ENCODE data around the gene AGAP1.

The AGAP1 gene

GRCh38 chr2:235676536-235676799 is 182.6 kb downstream of the AGAP1 start:
- no peaks in the 10 kb centered on the region for H3K27me3 ChIP-seq (replicated peaks)
- no peak overlapping the region for H3K4me3 ChIP-seq (ENCODE audit: low read depth, low read length)
- no peak for TF ChIP-seq CTCF (IDR thresholded peaks at IDR 0.05; ENCODE audit: low read depth, low read length, missing control alignments)
- H3K27ac ChIP-seq = no peak overlapping the region
- no peak for DNase-seq
- no peaks in the 10 kb centered on the region for H3K36me3 ChIP-seq (replicated peaks)
- in situ Hi-C loops (cut with HindIII; ENCODE audit: low pct_ligation_motif_present, low sequenced_read_pairs) = no loop called here

- DNase-seq = no peak
- Histone ChIP-seq H3K27me3 (replicated peaks) (no peaks in the 10 kb centered on the region), H3K36me3 (replicated peaks) (no peaks in the 10 kb centered on the region), H3K27ac (no peak overlapping the region), H3K4me3 (ENCODE audit: low read depth, low read length) (no peak overlapping the region)
- in situ Hi-C loops (cut with HindIII; ENCODE audit: low pct_ligation_motif_present, low sequenced_read_pairs) = no loop called here
- no peak for TF ChIP-seq CTCF (IDR thresholded peaks at IDR 0.05; ENCODE audit: low read depth, low read length, missing control alignments)
Measured at GRCh38 chr2:235677276-235677788, 183.5 kb downstream of the AGAP1 start.

- no peak for DNase-seq
- TF ChIP-seq CTCF (IDR thresholded peaks at IDR 0.05; ENCODE audit: low read depth, low read length, missing control alignments) = no peak
- in situ Hi-C loops (cut with HindIII; ENCODE audit: low pct_ligation_motif_present, low sequenced_read_pairs) = no loop called here
- H3K27me3 ChIP-seq (replicated peaks) = no peaks in the 10 kb centered on the region
- H3K36me3 ChIP-seq (replicated peaks) = no peaks in the 10 kb centered on the region
- no peak overlapping the region for H3K4me3 ChIP-seq (ENCODE audit: low read depth, low read length)
- no peak overlapping the region for H3K27ac ChIP-seq
Measured at GRCh38 chr2:235677937-235678336, 184.1 kb downstream of the AGAP1 start.

- in situ Hi-C loops (cut with HindIII; ENCODE audit: low pct_ligation_motif_present, low sequenced_read_pairs) = no loop called here
Measured at GRCh38 chr2:235678712-235679111, 184.9 kb downstream of the AGAP1 start.

GRCh38 chr2:235679471-235679870 is 185.6 kb downstream of the AGAP1 start:
- Histone ChIP-seq H3K36me3 (replicated peaks) (no peaks in the 10 kb centered on the region), H3K27ac (no peak overlapping the region), H3K4me3 (ENCODE audit: low read depth, low read length) (no peak overlapping the region), H3K27me3 (replicated peaks) (no peaks in the 10 kb centered on the region)
- TF ChIP-seq CTCF (IDR thresholded peaks at IDR 0.05; ENCODE audit: low read depth, low read length, missing control alignments) = no peak
- DNase-seq = no peak
- in situ Hi-C loops (cut with HindIII; ENCODE audit: low pct_ligation_motif_present, low sequenced_read_pairs) = no loop called here

More at GRCh38 chr2:235678712-235679111, 184.9 kb downstream of the AGAP1 start:
- no peak for TF ChIP-seq CTCF (IDR thresholded peaks at IDR 0.05; ENCODE audit: low read depth, low read length, missing control alignments)
- Histone ChIP-seq H3K27ac (no peak overlapping the region), H3K36me3 (replicated peaks) (no peaks in the 10 kb centered on the region), H3K27me3 (replicated peaks) (no peaks in the 10 kb centered on the region), H3K4me3 (ENCODE audit: low read depth, low read length) (no peak overlapping the region)
- no peak for DNase-seq

- H3K4me3 ChIP-seq (ENCODE audit: low read depth, low read length) = no peak overlapping the region
- no peak for TF ChIP-seq CTCF (IDR thresholded peaks at IDR 0.05; ENCODE audit: low read depth, low read length, missing control alignments)
- DNase-seq = peak; percentile 45
- no peaks in the 10 kb centered on the region for H3K27me3 ChIP-seq (replicated peaks)
- in situ Hi-C loops (cut with HindIII; ENCODE audit: low pct_ligation_motif_present, low sequenced_read_pairs) = no loop called here
- H3K36me3 ChIP-seq (replicated peaks) = no peaks in the 10 kb centered on the region
- no peak overlapping the region for H3K27ac ChIP-seq
Measured at GRCh38 chr2:235685024-235685721, 191.3 kb downstream of the AGAP1 start.

Measured in brain microvascular endothelial cell (primary cell).